Astrocyte of the spinal cord (primary cell): ENCODE results near the gene CNTF.

Source experiments
- DNase-seq: peaks from one replicate; pipeline ENCODE4 v3.0.0; 2011; ENCODE audit warnings: low read depth, low spot score
- H3K4me3 ChIP-seq: 2 replicates; pipeline ENCODE4 v1.5.1; 2011; ENCODE audit warnings: low read depth, mild to moderate bottlenecking, low read length, moderate library complexity
- in situ Hi-C: cut with HindIII; loops from 2 replicates; pipeline ENCODE4 v1.10.0; 2017; ENCODE audit warnings: low sequenced_read_pairs
- TF ChIP-seq, protein P1 (sequence below): IDR thresholded peaks from 2 replicates; pipeline ENCODE4 v1.5.1; 2012; ENCODE audit warnings: low read depth, mild to moderate bottlenecking, low read length, inconsistent platforms

Gene CNTF

DNA sequence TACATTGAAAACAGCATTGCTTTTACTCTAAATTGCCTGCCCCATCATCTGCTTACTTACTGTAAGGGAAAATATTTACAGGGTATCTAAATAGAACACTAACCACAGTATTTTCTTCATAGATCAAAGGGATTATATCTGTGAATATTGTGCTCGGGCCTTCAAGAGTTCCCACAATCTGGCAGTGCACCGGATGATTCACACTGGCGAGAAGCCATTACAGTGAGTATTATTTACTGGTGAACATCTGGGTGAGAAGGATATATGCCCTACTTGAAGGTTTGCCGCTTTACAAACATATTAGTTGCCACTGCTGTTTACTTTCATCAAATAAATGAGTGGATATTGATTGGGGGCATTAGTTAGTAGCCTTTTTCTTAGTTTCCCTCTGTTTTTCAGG is 5.9 kb upstream of the CNTF start:
- in situ Hi-C loops: no loop called here

DNA sequence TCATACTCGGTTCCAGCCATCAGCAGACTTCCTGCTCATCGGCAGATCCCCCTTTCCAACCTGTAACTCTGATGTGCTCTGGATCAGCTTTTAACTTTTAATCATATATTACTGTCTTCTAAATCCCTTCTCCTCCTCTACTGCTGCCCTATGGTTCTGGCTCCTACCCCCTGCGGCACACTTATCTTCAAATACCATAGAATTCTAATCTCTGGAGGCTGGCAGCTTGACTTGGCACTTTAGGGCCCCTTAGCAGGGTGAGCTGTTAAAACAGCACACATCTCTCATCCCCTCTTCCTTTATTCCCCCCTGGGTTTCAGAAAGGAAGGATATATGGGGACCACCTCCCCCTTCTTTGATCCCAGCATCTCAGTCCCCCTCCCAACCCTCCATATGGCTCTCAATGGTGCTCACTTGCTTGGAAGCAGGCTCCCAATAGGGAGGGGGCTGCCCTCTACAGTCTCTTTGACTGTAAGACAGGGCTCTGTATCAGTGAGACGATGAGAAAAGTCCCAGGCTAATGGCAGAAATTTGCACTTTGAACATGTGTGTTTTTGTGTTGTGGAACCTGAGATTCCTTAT is 4.4 kb upstream of the CNTF start:
- DNase-seq: no peak
- TF ChIP-seq, protein P1, sequence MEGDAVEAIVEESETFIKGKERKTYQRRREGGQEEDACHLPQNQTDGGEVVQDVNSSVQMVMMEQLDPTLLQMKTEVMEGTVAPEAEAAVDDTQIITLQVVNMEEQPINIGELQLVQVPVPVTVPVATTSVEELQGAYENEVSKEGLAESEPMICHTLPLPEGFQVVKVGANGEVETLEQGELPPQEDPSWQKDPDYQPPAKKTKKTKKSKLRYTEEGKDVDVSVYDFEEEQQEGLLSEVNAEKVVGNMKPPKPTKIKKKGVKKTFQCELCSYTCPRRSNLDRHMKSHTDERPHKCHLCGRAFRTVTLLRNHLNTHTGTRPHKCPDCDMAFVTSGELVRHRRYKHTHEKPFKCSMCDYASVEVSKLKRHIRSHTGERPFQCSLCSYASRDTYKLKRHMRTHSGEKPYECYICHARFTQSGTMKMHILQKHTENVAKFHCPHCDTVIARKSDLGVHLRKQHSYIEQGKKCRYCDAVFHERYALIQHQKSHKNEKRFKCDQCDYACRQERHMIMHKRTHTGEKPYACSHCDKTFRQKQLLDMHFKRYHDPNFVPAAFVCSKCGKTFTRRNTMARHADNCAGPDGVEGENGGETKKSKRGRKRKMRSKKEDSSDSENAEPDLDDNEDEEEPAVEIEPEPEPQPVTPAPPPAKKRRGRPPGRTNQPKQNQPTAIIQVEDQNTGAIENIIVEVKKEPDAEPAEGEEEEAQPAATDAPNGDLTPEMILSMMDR: no peak
- no peak overlapping the region for H3K4me3 ChIP-seq
- in situ Hi-C loops: no loop called here

More for the DNA sequence above, 5.9 kb upstream of the CNTF start:
- TF ChIP-seq, protein P1: no peak
- no peak overlapping the region for H3K4me3 ChIP-seq
- peak; percentile 92 for DNase-seq

DNA sequence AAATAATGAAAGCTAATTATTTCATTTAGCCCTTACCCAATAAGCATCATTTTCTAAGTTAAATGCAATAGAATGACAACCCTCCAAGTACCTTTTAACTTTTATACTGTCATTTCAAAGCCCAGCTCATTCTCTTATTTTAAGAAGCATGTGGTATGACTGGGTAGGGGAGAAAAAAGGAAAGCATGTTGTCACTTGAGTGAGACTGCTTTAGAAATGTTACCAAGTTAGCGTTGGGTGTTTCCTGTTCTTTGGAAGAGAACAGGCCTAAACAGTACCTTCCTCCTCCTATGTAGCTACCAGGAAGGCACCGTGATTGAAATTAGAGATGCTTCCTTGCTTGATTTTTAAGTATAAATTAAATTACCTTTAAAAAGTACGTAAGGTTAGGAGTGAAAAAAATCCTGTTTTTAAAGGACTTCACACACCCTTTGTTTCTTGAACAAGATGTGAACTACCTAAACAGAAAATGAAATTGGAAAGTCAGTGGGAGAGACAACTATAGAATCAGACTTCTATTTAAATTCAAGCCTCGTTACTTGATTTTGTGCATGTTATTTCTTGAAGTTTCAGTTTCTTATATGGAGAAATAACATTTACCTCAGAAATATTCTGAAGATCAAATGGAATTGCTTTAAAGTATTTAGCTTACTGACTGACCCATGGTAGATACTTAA is 741 bp upstream of the CNTF start:
- TF ChIP-seq, protein P1: no peak
- in situ Hi-C loops: no loop called here
- DNase-seq: no peak
- no peak overlapping the region for H3K4me3 ChIP-seq

DNA sequence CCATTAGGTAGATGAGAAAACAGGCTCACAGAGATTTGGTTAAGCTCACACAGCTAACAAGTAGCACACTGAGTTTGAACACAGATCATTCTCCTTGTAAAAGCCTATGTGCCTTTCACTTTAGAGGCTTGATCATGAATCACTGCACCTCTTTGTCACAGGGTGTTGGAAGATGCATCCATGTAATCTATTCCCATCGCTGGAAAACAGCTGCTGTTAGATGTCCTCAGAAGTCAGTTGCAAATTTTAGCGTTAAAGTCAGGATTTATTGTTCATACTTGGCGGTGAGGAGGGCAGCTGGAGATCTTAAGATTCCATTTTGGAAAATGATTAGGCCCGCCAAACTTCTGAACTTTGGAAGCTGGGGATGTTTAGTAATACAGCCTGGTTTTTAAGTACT is 2.6 kb downstream of the CNTF start:
- TF ChIP-seq, protein P1: no peak
- H3K4me3 ChIP-seq: no peak overlapping the region
- in situ Hi-C loops: no loop called here
- DNase-seq: no peak

DNA sequence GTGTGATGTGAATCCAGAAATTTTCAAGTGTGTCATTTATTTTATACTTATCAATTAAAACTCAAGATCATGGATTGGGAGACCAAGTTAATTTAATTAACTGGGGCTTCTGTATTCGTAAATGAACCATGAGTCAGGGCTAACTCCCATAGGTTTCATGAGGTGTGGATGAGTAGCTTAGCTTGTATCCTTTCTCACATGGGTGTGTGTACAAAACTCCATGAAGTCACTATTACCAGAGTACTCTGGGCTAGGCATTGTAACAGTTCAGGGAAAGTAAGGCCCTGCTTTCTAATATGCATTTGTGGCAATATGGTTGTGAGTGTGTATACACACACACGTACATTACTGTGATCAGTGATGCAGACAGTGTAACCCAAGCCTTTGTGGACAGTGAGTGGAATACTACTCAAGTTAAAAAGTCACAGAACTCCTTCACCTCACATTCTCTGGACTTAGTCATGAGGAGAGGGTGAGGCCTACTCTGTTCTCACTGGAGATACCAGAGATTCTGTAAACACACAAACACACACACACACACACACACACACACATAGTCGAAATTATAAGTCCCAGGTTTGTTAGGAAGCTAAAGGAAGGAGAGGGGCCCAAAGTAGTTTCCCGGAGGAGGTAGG is 3.5 kb downstream of the CNTF start:
- in situ Hi-C loops: no loop called here
- TF ChIP-seq, protein P1: no peak
- DNase-seq: peak; percentile 49
- H3K4me3 ChIP-seq: no peak overlapping the region

DNA sequence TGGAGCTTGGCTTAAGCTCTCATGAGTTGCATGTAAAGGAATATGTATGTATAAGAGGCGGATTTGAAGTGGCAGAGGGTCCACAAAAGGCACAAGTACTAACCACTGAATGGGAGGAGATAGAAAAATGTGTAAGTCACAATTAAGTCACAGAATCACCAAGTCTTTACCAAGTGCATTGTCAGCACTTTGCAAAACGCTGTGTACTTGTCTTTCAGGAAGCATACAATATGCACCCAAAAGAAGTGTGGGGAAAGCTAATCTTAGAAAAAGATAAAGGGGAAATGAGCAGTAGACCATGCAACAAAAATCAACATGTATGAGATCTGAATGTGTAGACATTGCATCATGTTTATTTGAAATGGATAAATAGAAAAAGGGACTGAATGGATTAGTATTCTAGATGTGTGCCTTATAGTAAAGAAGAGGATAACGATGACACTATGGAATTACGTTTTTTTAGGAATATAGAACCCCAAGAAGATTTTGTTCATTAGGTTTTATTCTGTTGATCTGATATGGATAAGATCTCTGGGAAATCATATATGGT is 4.5 kb downstream of the CNTF start:
- TF ChIP-seq, protein P1: no peak
- DNase-seq: no peak
- no peak overlapping the region for H3K4me3 ChIP-seq
- in situ Hi-C loops: no loop called here
